ENCODE data around the gene SLC22A23.

DNA sequence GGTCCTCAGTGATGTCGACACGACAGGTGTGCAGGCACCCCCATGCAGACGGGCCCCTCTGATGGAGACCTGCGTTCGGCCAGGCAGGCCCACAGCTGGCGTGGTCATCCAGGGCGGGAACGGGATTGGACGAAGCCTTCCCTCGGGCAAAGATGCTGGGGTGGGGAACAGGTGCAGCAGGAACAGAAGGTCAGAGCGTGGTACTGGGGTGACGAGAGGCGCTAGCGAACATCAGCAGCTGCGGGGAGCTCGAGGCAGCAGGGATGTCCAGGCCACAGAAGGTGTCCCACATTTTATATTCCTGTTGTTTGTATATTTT, 96.2 kb downstream of the SLC22A23 start:
- TF ChIP-seq EZH2 (IDR thresholded peaks at IDR 0.05; ENCODE audit: low read length) (no peak), CTCF (optimal IDR thresholded peaks at IDR 0.05 in 1 of 3, IDR thresholded peaks at IDR 0.05 in 1 of 3, conservative IDR thresholded peaks at IDR 0.05 in 1 of 3; ENCODE audit: extremely low read depth in 1 of 3, insufficient read depth in 2 of 3, low read length in 3 of 3) (no peak)

All from keratinocyte (primary cell).